Measurements from ENCODE around the gene MACROD2. TPM values are rescaled to one million over a fixed set of nuclear protein-coding genes. Genes with fewer than 3 reads are reported as not detected.

The MACROD2 gene
- total RNA-seq, 1 experiment from 2014 or later, result 3.7 TPM

DNA sequence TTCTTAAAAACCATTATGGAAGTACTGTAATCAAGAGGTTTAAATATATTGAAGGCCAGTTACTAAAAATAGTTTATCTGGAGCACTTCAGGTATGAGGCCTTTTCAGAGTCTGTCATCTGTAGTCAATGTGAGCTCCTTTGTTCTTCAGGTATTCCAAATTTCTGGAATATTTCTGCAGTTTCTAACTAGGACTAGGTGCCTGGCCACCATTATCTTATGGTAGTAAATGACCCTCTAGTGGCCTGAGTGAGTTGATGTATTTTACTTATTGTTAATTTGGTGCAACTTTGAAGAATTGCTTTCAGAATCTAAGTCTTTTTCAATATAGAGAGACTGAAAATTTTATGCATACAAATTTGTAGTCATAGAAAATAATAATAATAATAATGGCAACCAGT, 437.3 kb downstream of the MACROD2 start:
- intact Hi-C loops (cut with micrococcal nuclease), result no loop called here
- Histone ChIP-seq H3K27ac (ENCODE audit: low read depth, low read length) (no peak overlapping the region), H3K36me3 (ENCODE audit: control insufficient read depth in 1 of 2, insufficient read depth in 2 of 2, low read length in 2 of 2) (no peaks in the 10 kb centered on the region), H4K20me1 (ENCODE audit: insufficient read depth) (no peaks in the 10 kb centered on the region), H3K9me3 (ENCODE audit: control insufficient read depth in 1 of 2, insufficient read depth in 1 of 2, low read depth in 1 of 2, low read length in 2 of 2) (no peaks in the 10 kb centered on the region), H3K79me2 (ENCODE audit: insufficient read depth, low read length) (no peaks in the 10 kb centered on the region), H3K9me2 (ENCODE audit: insufficient read depth) (no peaks in the 10 kb centered on the region), H2AFZ (ENCODE audit: low read depth, low read length, poor library complexity, severe bottlenecking) (no peak overlapping the region), H3K4me2 (ENCODE audit: low read length) (no peak overlapping the region), H3K4me3 (replicated peaks in 1 of 2; ENCODE audit: low read depth in 1 of 2, low read length in 2 of 2) (no peak overlapping the region), H3K9ac (ENCODE audit: low read length) (no peak overlapping the region), H3K4me1 (ENCODE audit: control insufficient read depth in 1 of 2, insufficient read depth in 2 of 2, low read length in 2 of 2) (no peaks in the 10 kb centered on the region), H3K27me3 (ENCODE audit: insufficient read depth, low read length) (no peaks in the 10 kb centered on the region)
- RAD21 ChIA-PET (ENCODE audit: low non-redundant PET in 1 of 2, low total read pairs in 2 of 2, uncharacterized antibody in 2 of 2, unreplicated experiment in 2 of 2), result no interaction called here
- TF ChIP-seq ZBTB33 (IDR thresholded peaks at IDR 0.05; ENCODE audit: extremely low read depth, insufficient replicate concordance, low read length) (no peak), ELF1 (IDR thresholded peaks at IDR 0.05; ENCODE audit: borderline replicate concordance, low read depth) (no peak), SRF (IDR thresholded peaks at IDR 0.05; ENCODE audit: low read depth) (no peak), EZH2 (IDR thresholded peaks at IDR 0.05) (no peak), ZNF274 (IDR thresholded peaks at IDR 0.05; ENCODE audit: low read depth, low read length) (no peak), YY1 (IDR thresholded peaks at IDR 0.05; ENCODE audit: extremely low read depth, insufficient replicate concordance, low read depth, low read length) (no peak), CEBPB (IDR thresholded peaks at IDR 0.05; ENCODE audit: low read depth) (no peak)
- TF ChIP-seq, protein P1, sequence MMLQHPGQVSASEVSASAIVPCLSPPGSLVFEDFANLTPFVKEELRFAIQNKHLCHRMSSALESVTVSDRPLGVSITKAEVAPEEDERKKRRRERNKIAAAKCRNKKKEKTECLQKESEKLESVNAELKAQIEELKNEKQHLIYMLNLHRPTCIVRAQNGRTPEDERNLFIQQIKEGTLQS (IDR thresholded peaks at IDR 0.05), result no peak
- BruUV-seq (replicated peaks), result no TSS peak
- ATAC-seq (no peak), DNase-seq (ENCODE audit: low read depth, low spot score) (no peak)
- POLR2A ChIA-PET, result no interaction called here
- CTCF ChIA-PET, result no interaction called here

Measured in HCT116 (cell line).